Measurements from ENCODE around the gene GTF3C4.

GTF3C4 gene

GRCh38 chr9:132645711-132646110 lies 24.6 kb upstream of the GTF3C4 start:
- no peak for ATAC-seq (ENCODE audit: low read depth)
- H3K27ac ChIP-seq (ENCODE audit: poor library complexity, severe bottlenecking) = no peak overlapping the region
- H3K36me3 ChIP-seq (ENCODE audit: low read depth) = peaks cover 95% of the 10 kb centered on the region
- H3K27me3 ChIP-seq (ENCODE audit: insufficient read depth, poor library complexity, severe bottlenecking) = no peaks in the 10 kb centered on the region
- TF ChIP-seq CTCF (IDR thresholded peaks at IDR 0.05; ENCODE audit: poor library complexity, severe bottlenecking) = no peak
- no peak overlapping the region for H3K4me3 ChIP-seq (ENCODE audit: severe bottlenecking)
- peaks cover 5% of the 10 kb centered on the region for H3K4me1 ChIP-seq (ENCODE audit: insufficient read depth, poor library complexity, severe bottlenecking)
- no peak for DNase-seq (ENCODE audit: low spot score)
- H3K9me3 ChIP-seq (ENCODE audit: severe bottlenecking) = no peaks in the 10 kb centered on the region

GRCh38 chr9:132646726-132647125 lies 23.5 kb upstream of the GTF3C4 start:
- H3K4me1 ChIP-seq (ENCODE audit: insufficient read depth, poor library complexity, severe bottlenecking) = peaks cover 7% of the 10 kb centered on the region
- ATAC-seq (ENCODE audit: low read depth) = no peak
- peaks cover 95% of the 10 kb centered on the region for H3K36me3 ChIP-seq (ENCODE audit: low read depth)
- H3K9me3 ChIP-seq (ENCODE audit: severe bottlenecking) = no peaks in the 10 kb centered on the region
- H3K27me3 ChIP-seq (ENCODE audit: insufficient read depth, poor library complexity, severe bottlenecking) = no peaks in the 10 kb centered on the region
- no peak overlapping the region for H3K4me3 ChIP-seq (ENCODE audit: severe bottlenecking)
- H3K27ac ChIP-seq (ENCODE audit: poor library complexity, severe bottlenecking) = peak overlapping the region; percentile 67
- DNase-seq (ENCODE audit: low spot score) = no peak
- no peak for TF ChIP-seq CTCF (IDR thresholded peaks at IDR 0.05; ENCODE audit: poor library complexity, severe bottlenecking)

- no peaks in the 10 kb centered on the region for H3K27me3 ChIP-seq (ENCODE audit: insufficient read depth, poor library complexity, severe bottlenecking)
- peak overlapping the region; percentile 67 for H3K27ac ChIP-seq (ENCODE audit: poor library complexity, severe bottlenecking)
- H3K4me3 ChIP-seq (ENCODE audit: severe bottlenecking) = no peak overlapping the region
- peaks cover 7% of the 10 kb centered on the region for H3K4me1 ChIP-seq (ENCODE audit: insufficient read depth, poor library complexity, severe bottlenecking)
- no peak for DNase-seq (ENCODE audit: low spot score)
- peak; percentile 75; the same call in 2 of the 3 replicates for ATAC-seq (ENCODE audit: low read depth)
- no peaks in the 10 kb centered on the region for H3K9me3 ChIP-seq (ENCODE audit: severe bottlenecking)
- no peak for TF ChIP-seq CTCF (IDR thresholded peaks at IDR 0.05; ENCODE audit: poor library complexity, severe bottlenecking)
- peaks cover 97% of the 10 kb centered on the region for H3K36me3 ChIP-seq (ENCODE audit: low read depth)
These were observed 22.9 kb upstream of the GTF3C4 start for GRCh38 chr9:132647355-132647754.

GRCh38 chr9:132647806-132648205 lies 22.5 kb upstream of the GTF3C4 start:
- no peak for ATAC-seq (ENCODE audit: low read depth)
- no peaks in the 10 kb centered on the region for H3K27me3 ChIP-seq (ENCODE audit: insufficient read depth, poor library complexity, severe bottlenecking)
- no peak for DNase-seq (ENCODE audit: low spot score)
- H3K36me3 ChIP-seq (ENCODE audit: low read depth) = peaks cover 100% of the 10 kb centered on the region
- peaks cover 7% of the 10 kb centered on the region for H3K4me1 ChIP-seq (ENCODE audit: insufficient read depth, poor library complexity, severe bottlenecking)
- no peak overlapping the region for H3K4me3 ChIP-seq (ENCODE audit: severe bottlenecking)
- no peaks in the 10 kb centered on the region for H3K9me3 ChIP-seq (ENCODE audit: severe bottlenecking)
- TF ChIP-seq CTCF (IDR thresholded peaks at IDR 0.05; ENCODE audit: poor library complexity, severe bottlenecking) = no peak
- peak overlapping the region; percentile 67 for H3K27ac ChIP-seq (ENCODE audit: poor library complexity, severe bottlenecking)

- H3K27ac ChIP-seq (ENCODE audit: poor library complexity, severe bottlenecking) = peak overlapping the region; percentile 67
- H3K4me3 ChIP-seq (ENCODE audit: severe bottlenecking) = no peak overlapping the region
- no peaks in the 10 kb centered on the region for H3K9me3 ChIP-seq (ENCODE audit: severe bottlenecking)
- H3K4me1 ChIP-seq (ENCODE audit: insufficient read depth, poor library complexity, severe bottlenecking) = peaks cover 7% of the 10 kb centered on the region
- H3K27me3 ChIP-seq (ENCODE audit: insufficient read depth, poor library complexity, severe bottlenecking) = no peaks in the 10 kb centered on the region
- TF ChIP-seq CTCF (IDR thresholded peaks at IDR 0.05; ENCODE audit: poor library complexity, severe bottlenecking) = no peak
- H3K36me3 ChIP-seq (ENCODE audit: low read depth) = peaks cover 96% of the 10 kb centered on the region
- DNase-seq (ENCODE audit: low spot score) (no peak), ATAC-seq (ENCODE audit: low read depth) (no peak)
These were observed 22.0 kb upstream of the GTF3C4 start for GRCh38 chr9:132648283-132648682.
